ENCODE data around the gene HDAC5. TPM values are rescaled to one million over a fixed set of nuclear protein-coding genes. Genes with fewer than 3 reads are reported as not detected.
A peak's percentile ranks its signal among the peaks of the same experiment; 100 is the strongest.

HDAC5 gene
- total RNA-seq, 2 donors from 2014 or later: 25.4 to 45.7 TPM

GRCh38 chr17:44070455-44071197 lies 52.8 kb downstream of the HDAC5 start, which contains the start of gene G6PC3:
Gene G6PC3, plus strand, starts transcription at chr17:44070735. Its CDS starts 231 bp downstream, at chr17:44070966.
- Histone ChIP-seq H3K27me3 (no peaks in the 10 kb centered on the region), H3K4me3 (peak within 1 kb of the TSS; percentile 44 to 55), H3K27ac (peak within 1 kb of the TSS; percentile 67 to 84 (median 79)), H3K9me3 (no peaks in the 10 kb centered on the region), H3K36me3 (replicated peaks in 1 of 2; ENCODE audit: insufficient read depth in 1 of 2, low read depth in 2 of 2) (peaks cover 0 to 1% of the 10 kb centered on the region in 2 donors), H3K4me1 (peaks cover 37% of the 10 kb centered on the region)
- DNase-seq (peak; percentile 94 to 97 (median 96)), ATAC-seq (peak; percentile 89)
- peak; percentile 60 to 85 (median 82) for TF ChIP-seq POLR2A (IDR thresholded peaks at IDR 0.05)
- TF ChIP-seq, protein P1, sequence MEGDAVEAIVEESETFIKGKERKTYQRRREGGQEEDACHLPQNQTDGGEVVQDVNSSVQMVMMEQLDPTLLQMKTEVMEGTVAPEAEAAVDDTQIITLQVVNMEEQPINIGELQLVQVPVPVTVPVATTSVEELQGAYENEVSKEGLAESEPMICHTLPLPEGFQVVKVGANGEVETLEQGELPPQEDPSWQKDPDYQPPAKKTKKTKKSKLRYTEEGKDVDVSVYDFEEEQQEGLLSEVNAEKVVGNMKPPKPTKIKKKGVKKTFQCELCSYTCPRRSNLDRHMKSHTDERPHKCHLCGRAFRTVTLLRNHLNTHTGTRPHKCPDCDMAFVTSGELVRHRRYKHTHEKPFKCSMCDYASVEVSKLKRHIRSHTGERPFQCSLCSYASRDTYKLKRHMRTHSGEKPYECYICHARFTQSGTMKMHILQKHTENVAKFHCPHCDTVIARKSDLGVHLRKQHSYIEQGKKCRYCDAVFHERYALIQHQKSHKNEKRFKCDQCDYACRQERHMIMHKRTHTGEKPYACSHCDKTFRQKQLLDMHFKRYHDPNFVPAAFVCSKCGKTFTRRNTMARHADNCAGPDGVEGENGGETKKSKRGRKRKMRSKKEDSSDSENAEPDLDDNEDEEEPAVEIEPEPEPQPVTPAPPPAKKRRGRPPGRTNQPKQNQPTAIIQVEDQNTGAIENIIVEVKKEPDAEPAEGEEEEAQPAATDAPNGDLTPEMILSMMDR (IDR thresholded peaks at IDR 0.05): peak in 2 of 7 experiments; percentile 33 to 41
- WGBS, 2 donors: 0% methylated on average over 28 to 53 of the region's 53 CpGs
- intact Hi-C loops (cut with DNase I): no loop called here

GRCh38 chr17:44069974-44070454 lies 53.4 kb downstream of the HDAC5 start:
- Histone ChIP-seq H3K4me3 (no peak overlapping the region), H3K4me1 (peaks cover 43% of the 10 kb centered on the region), H3K27me3 (no peaks in the 10 kb centered on the region), H3K36me3 (replicated peaks in 1 of 2; ENCODE audit: insufficient read depth in 1 of 2, low read depth in 2 of 2) (no peaks in the 10 kb centered on the region), H3K9me3 (no peaks in the 10 kb centered on the region), H3K27ac (peak overlapping the region in 3 of 4 donors; percentile 67 to 84 (median 80))
- DNase-seq: no peak
- 28 to 42% methylated on average over 7 of the region's 7 CpGs for WGBS, 2 donors
- intact Hi-C loops (cut with DNase I): loop anchor here (5.0 kb wide), 1 partner anchor 47 kb away; no protein-coding TSS in a partner anchor
- no peak for ATAC-seq
- TF ChIP-seq, protein P1 (IDR thresholded peaks at IDR 0.05): no peak
- TF ChIP-seq POLR2A (IDR thresholded peaks at IDR 0.05): no peak

GRCh38 chr17:44067545-44067940 lies 55.9 kb downstream of the HDAC5 start:
- TF ChIP-seq, protein P1 (IDR thresholded peaks at IDR 0.05): no peak
- no peak for TF ChIP-seq POLR2A (IDR thresholded peaks at IDR 0.05)
- ATAC-seq (no peak), DNase-seq (no peak)
- intact Hi-C loops (cut with DNase I): loop anchor here (5.0 kb wide), 1 partner anchor 50 kb away; no protein-coding TSS in a partner anchor
- no peaks in the 10 kb centered on the region for H3K36me3 ChIP-seq (replicated peaks in 1 of 2; ENCODE audit: insufficient read depth in 1 of 2, low read depth in 2 of 2)
- 48 to 53% methylated on average over 9 of the region's 9 CpGs for WGBS, 2 donors
- no peak overlapping the region for H3K4me3 ChIP-seq
- H3K9me3 ChIP-seq: no peaks in the 10 kb centered on the region
- peak overlapping the region in 3 of 4 donors; percentile 89 to 97 (median 97) for H3K27ac ChIP-seq
- H3K4me1 ChIP-seq: peaks cover 54% of the 10 kb centered on the region
- H3K27me3 ChIP-seq: no peaks in the 10 kb centered on the region

DNA sequence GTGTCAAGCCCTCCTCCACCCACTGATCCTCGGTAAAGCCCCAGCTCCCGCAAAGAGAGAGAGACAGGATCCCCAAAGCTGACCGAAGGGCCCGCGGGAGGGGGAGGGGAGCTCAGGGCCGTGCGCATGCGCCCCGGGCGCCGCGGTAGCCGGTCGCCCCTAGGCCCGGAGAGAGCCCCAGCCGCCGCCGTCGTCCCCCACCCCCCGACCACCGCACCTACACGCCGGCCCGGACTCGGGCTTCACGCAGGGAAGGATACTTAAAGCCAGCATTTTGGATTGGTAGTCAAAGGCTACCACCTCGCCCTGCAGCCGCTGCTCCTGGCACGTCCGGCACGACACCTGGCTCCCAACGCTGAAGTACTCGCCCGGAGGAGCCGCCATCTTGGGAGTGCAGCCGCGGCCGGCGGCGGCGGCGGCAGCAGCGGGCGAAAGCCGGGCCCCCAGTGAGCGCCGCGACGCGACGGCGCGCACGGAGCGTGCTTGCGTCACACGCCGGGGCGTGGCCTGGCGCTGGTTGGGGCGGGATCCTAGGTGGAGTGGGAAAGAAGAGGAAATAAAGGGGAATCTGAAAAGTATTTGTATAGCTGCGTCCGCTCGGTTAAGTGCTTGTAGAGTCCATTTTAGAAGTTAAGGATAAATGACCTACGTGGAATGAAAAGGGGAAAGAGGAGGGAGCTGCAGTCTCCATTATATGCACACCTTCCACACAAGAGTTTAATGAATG lies 57.1 kb downstream of the HDAC5 start, which contains the start of gene LSM12:
Gene LSM12 (minus strand): TSS at position 468 of the 727 bp plus-strand sequence. CDS start 84 bp downstream, at position 384.
- H3K4me3 ChIP-seq: peak within 1 kb of the TSS; percentile 48 to 74
- DNase-seq (peak; percentile 90 to 93 (median 91)), ATAC-seq (peak; percentile 85)
- TF ChIP-seq POLR2A (IDR thresholded peaks at IDR 0.05): peak; percentile 62 to 89 (median 84)
- TF ChIP-seq, protein P1 (IDR thresholded peaks at IDR 0.05): no peak
- H3K27me3 ChIP-seq: no peaks in the 10 kb centered on the region
- no peaks in the 10 kb centered on the region for H3K9me3 ChIP-seq
- peak within 1 kb of the TSS; percentile 72 to 97 (median 93) for H3K27ac ChIP-seq
- H3K36me3 ChIP-seq (replicated peaks in 1 of 2; ENCODE audit: insufficient read depth in 1 of 2, low read depth in 2 of 2): peaks cover 0 to 2% of the 10 kb centered on the region in 2 donors
- H3K4me1 ChIP-seq: peaks cover 43% of the 10 kb centered on the region
- WGBS, 2 donors: 0% methylated on average over 5 to 65 of the region's 65 CpGs
- intact Hi-C loops (cut with DNase I): loop anchor here (5.0 kb wide), 1 partner anchor 51 kb away; no protein-coding TSS in a partner anchor

Measured in body of pancreas (tissue), 4 donors.